Measurements from ENCODE around the gene ACBD6.
"Not testable (repeated sequence)": the region's sequence is repeated elsewhere in the genome, so short reads cannot be mapped to it uniquely, and the experiment has no call there.

GRCh38 chr1:180421145-180421544 lies 81.2 kb downstream of the ACBD6 start:
- TF ChIP-seq, protein P1, sequence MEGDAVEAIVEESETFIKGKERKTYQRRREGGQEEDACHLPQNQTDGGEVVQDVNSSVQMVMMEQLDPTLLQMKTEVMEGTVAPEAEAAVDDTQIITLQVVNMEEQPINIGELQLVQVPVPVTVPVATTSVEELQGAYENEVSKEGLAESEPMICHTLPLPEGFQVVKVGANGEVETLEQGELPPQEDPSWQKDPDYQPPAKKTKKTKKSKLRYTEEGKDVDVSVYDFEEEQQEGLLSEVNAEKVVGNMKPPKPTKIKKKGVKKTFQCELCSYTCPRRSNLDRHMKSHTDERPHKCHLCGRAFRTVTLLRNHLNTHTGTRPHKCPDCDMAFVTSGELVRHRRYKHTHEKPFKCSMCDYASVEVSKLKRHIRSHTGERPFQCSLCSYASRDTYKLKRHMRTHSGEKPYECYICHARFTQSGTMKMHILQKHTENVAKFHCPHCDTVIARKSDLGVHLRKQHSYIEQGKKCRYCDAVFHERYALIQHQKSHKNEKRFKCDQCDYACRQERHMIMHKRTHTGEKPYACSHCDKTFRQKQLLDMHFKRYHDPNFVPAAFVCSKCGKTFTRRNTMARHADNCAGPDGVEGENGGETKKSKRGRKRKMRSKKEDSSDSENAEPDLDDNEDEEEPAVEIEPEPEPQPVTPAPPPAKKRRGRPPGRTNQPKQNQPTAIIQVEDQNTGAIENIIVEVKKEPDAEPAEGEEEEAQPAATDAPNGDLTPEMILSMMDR (IDR thresholded peaks at IDR 0.05; ENCODE audit: low read depth, low read length, poor library complexity, severe bottlenecking), result not testable (repeated sequence)
- not testable (repeated sequence) for TF ChIP-seq EZH2phosphoT487 (IDR thresholded peaks at IDR 0.05; ENCODE audit: borderline replicate concordance, low read length)

All from DOHH2 (cell line).